Lung (tissue), 12 donors: ENCODE measurements around the gene SCN4A. TPM values are rescaled to one million over a fixed set of nuclear protein-coding genes. Genes with fewer than 3 reads are reported as not detected.

Source experiments
- ATAC-seq: fragments of 200-7000 bp; cut with Tn5 transposase; one replicate; pipeline ENCODE4 v1.9.1; 2020; ENCODE audit warnings: moderate number of reproducible peaks; ENCODE audit not compliant: insufficient read depth, low FRiP score
- DNase-seq, 3 donors: peaks; one replicate each; pipeline ENCODE4 v3.0.0-alpha.2; 2013 to 2017
- H3K27ac ChIP-seq, 2 donors: one replicate each; pipeline ENCODE4 v1.5.1; 2013; ENCODE audit warnings: mild to moderate bottlenecking in 2 of 2, moderate library complexity in 2 of 2, control low read depth in 1 of 2, inconsistent platforms in 1 of 2, low read depth in 1 of 2, low read length in 1 of 2
- H3K27me3 ChIP-seq, 3 donors: one replicate each; pipeline ENCODE4 v1.5.1; 2013; ENCODE audit warnings: low read length in 2 of 3; ENCODE audit not compliant: control insufficient read depth in 3 of 3, insufficient read depth in 3 of 3
- H3K36me3 ChIP-seq, 4 donors: one replicate each; pipeline ENCODE4 v1.5.1; 2013; ENCODE audit warnings: low read length in 4 of 4, mild to moderate bottlenecking in 1 of 4, moderate library complexity in 1 of 4; ENCODE audit not compliant: control insufficient read depth in 4 of 4, insufficient read depth in 4 of 4
- H3K4me1 ChIP-seq, 5 donors: one replicate each; pipeline ENCODE4 v1.5.1; 2013; ENCODE audit warnings: low read length in 5 of 5, mild to moderate bottlenecking in 2 of 5, moderate library complexity in 1 of 5; ENCODE audit not compliant: control insufficient read depth in 5 of 5, insufficient read depth in 5 of 5
- H3K4me3 ChIP-seq: one replicate; pipeline ENCODE4 v1.5.1; 2013; ENCODE audit warnings: mild to moderate bottlenecking, control low read depth, moderate library complexity
- H3K9ac ChIP-seq, 2 donors: one replicate each; pipeline ENCODE4 v1.5.1; 2013; ENCODE audit warnings: low read length in 2 of 2, control low read depth in 1 of 2; ENCODE audit not compliant: insufficient read depth in 1 of 2
- H3K9me3 ChIP-seq, 4 donors: one replicate each; pipeline ENCODE4 v1.5.1; 2013; ENCODE audit warnings: low read length in 3 of 4, mild to moderate bottlenecking in 1 of 4, moderate library complexity in 1 of 4; ENCODE audit not compliant: control insufficient read depth in 4 of 4, insufficient read depth in 3 of 4
- WGBS, 2 donors: extraction: QIAGEN DNeasy Blood & Tissue Kit; methylation state at CpG; one replicate each; pipeline ENCODE4 v1.1.7; 2013; 5-methylcytosine and 5-hydroxymethylcytosine counted together
- polyA plus RNA-seq, 2 donors: library from polyadenylated mRNA; stranded (reverse); fragments of 200-250 nt; gene quantifications; one replicate each; pipeline ENCODE4 v1.2.1, GENCODE V29; 2013
- total RNA-seq, 2 donors: library from RNA; depleted of rRNA in 1 of 2; stranded (reverse); fragments of >200 nt in 1 of 2; gene quantifications; one replicate each; pipeline ENCODE4 v1.2.1, GENCODE V29; 2014 to 2021
- TF ChIP-seq, protein P1 (sequence below): IDR thresholded peaks from 2 replicates; pipeline ENCODE4 v1.5.1; 2012; ENCODE audit warnings: mild to moderate bottlenecking; ENCODE audit errors: control extremely low read depth, extremely low read depth
- donor health status: control.
- donor health status: control.
- donor health status: Bipolar disorder and iron deficiency.
- donor health status: healthy.
- donor health status: DM: yes; HTN: yes; CAD: no.

Gene SCN4A
- total and polyA plus RNA-seq, 4 donors = 0.11 to 0.49 (median 0.22) TPM

DNA sequence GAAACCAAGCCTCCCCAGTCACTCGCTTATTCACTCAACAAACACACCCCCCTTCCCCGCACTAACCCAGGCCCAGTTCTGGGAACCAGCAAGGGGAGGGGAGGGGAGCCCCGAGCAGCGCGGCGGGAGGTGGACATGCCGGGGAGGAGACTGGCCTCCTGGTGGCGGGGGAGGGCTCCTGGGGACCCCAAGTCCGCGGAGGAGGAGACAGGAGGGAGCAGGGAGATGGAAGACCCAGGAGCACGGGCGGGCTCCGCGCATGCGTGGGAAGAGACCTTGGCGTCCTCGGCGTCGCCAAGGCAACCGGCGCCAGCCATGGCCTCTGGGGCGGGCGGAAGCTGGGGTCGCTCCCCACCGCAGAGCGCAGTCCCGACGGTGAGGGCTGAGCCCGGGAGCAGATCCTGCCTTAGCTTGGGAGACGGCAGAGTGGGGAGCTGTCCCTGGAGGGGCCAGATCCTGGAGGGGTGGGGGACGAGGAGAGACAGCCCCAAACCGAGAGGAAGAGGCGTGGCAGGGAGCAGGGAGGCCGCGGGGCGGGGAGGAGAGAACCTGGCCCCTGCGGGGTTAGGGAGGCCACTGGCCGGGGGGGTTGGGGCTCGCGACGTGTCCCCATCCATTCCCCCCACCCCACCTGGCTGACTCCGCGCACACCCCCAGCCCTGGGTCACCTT, 25.5 kb upstream of the SCN4A start, which contains the start of gene PRR29:
Gene PRR29, plus strand, starts transcription at position 302 of the 671 bp plus-strand sequence. Its CDS starts 14 bp downstream, at position 316.
- no peak within 1 kb of the TSS for H3K9ac ChIP-seq
- ATAC-seq (peak; percentile 64), DNase-seq (peak; percentile 85 to 88 (median 88))
- peaks cover 0 to 26% (median 21%) of the 10 kb centered on the region in 5 donors for H3K4me1 ChIP-seq
- H3K9me3 ChIP-seq = no peaks in the 10 kb centered on the region
- peak within 1 kb of the TSS in 1 of 2 donors; percentile 18 for H3K27ac ChIP-seq
- no peaks in the 10 kb centered on the region for H3K27me3 ChIP-seq
- peaks cover 0 to 3% (median 0%) of the 10 kb centered on the region in 4 donors for H3K36me3 ChIP-seq
- H3K4me3 ChIP-seq = peak within 1 kb of the TSS; percentile 39
- TF ChIP-seq, protein P1, sequence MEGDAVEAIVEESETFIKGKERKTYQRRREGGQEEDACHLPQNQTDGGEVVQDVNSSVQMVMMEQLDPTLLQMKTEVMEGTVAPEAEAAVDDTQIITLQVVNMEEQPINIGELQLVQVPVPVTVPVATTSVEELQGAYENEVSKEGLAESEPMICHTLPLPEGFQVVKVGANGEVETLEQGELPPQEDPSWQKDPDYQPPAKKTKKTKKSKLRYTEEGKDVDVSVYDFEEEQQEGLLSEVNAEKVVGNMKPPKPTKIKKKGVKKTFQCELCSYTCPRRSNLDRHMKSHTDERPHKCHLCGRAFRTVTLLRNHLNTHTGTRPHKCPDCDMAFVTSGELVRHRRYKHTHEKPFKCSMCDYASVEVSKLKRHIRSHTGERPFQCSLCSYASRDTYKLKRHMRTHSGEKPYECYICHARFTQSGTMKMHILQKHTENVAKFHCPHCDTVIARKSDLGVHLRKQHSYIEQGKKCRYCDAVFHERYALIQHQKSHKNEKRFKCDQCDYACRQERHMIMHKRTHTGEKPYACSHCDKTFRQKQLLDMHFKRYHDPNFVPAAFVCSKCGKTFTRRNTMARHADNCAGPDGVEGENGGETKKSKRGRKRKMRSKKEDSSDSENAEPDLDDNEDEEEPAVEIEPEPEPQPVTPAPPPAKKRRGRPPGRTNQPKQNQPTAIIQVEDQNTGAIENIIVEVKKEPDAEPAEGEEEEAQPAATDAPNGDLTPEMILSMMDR = no peak
- WGBS, 2 donors = 1 to 2% methylated on average over 40 to 43 of the region's 43 CpGs

DNA sequence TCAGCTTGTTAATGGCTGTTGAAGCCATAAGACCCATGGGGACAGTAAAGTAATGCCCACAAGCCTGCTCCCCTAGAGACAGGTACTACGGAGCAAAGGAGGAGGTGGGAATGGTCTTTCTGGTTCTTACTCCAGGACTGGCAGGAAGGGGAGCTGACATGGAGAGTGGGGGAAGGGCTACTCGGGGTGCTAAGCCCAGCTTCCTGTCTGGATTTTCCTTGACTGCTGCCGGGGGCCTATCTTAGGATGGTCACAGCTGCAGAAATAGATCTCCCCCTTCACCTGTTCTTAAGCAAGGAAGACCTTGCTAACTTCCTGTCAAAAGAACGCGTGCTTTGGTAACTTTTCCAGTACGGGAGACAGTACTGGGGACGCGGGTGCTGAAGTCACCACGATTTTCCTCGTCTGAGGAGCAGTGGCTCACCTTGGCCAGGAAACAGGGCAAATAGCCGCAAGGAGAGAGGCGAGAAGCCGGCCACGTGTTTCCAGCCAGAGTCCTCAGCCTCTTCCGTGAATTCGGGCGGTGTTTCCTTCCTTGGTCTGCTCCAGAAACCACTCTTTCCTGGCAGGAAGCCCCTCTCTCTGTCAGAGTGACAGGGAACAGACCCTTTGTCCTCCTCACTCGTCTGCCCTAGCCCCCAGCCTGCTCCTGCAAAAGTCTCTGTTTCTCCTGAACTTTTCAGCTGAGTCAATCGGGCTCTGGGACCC, 24.8 kb upstream of the SCN4A start:
- TF ChIP-seq, protein P1 = no peak
- ATAC-seq (no peak), DNase-seq (peak in 1 of 3 donors; percentile 68)

DNA sequence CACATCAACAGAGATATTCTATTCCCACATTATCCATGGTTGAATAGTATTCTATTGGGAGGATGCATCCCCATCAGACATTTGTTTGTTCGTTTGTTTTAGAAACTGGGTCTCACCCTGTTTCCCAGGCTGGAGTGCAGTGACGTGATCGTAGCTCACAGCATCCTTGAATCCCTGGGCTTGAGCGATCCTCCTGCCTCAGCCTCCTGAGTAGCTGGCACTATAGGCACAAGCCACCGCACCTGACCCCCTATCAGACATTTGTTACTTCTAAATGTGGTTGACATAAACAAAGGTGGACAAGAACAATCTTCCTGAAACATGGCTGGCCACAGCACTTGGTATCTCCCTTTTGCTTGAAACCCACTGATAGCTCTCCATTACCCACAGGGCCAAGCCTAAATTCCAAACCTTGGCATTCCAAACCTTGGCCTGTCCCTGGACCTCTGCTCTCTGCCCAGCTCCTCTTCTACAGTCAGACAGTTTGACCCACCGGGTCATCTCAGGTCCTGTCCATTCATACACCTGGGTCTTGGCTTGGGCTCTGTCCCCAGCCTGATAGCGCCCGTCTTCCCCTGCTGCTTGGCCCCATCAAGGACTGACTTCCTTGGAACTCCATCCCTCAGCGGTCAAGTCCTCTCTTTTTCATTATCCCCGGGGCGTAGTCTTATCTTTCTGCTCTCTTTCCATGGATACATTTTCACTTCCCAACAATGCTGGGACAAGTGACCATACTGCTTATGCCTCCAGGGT, 23.9 kb upstream of the SCN4A start:
- Histone ChIP-seq H3K4me3 (no peak overlapping the region), H3K27me3 (peaks cover 0 to 4% (median 0%) of the 10 kb centered on the region in 3 donors), H3K27ac (no peak overlapping the region), H3K4me1 (peaks cover 0 to 22% (median 17%) of the 10 kb centered on the region in 5 donors), H3K36me3 (no peaks in the 10 kb centered on the region), H3K9me3 (no peaks in the 10 kb centered on the region), H3K9ac (no peak overlapping the region)
- TF ChIP-seq, protein P1 = no peak
- DNase-seq = no peak
- WGBS, 2 donors = 93 to 96% methylated on average over 11 of the region's 11 CpGs
- ATAC-seq = no peak

More for the DNA sequence above, 24.8 kb upstream of the SCN4A start:
- 9 to 14% methylated on average over 19 of the region's 19 CpGs for WGBS, 2 donors
- H3K9ac ChIP-seq = no peak overlapping the region
- no peak overlapping the region for H3K4me3 ChIP-seq
- H3K36me3 ChIP-seq = no peaks in the 10 kb centered on the region
- peak overlapping the region in 1 of 2 donors; percentile 18 for H3K27ac ChIP-seq
- peaks cover 0 to 26% (median 21%) of the 10 kb centered on the region in 5 donors for H3K4me1 ChIP-seq
- H3K9me3 ChIP-seq = no peaks in the 10 kb centered on the region
- peaks cover 0 to 4% (median 0%) of the 10 kb centered on the region in 3 donors for H3K27me3 ChIP-seq
